HG02623 (cell line): ENCODE data around the gene SECTM1.

Experiments used
- ATAC-seq: cut with Tn5 transposase; IDR thresholded peaks from one replicate; pipeline ENCODE4 v1.9.1; 2021; ENCODE audit warnings: moderate library complexity; ENCODE audit not compliant: unreplicated experiment

SECTM1 gene

DNA sequence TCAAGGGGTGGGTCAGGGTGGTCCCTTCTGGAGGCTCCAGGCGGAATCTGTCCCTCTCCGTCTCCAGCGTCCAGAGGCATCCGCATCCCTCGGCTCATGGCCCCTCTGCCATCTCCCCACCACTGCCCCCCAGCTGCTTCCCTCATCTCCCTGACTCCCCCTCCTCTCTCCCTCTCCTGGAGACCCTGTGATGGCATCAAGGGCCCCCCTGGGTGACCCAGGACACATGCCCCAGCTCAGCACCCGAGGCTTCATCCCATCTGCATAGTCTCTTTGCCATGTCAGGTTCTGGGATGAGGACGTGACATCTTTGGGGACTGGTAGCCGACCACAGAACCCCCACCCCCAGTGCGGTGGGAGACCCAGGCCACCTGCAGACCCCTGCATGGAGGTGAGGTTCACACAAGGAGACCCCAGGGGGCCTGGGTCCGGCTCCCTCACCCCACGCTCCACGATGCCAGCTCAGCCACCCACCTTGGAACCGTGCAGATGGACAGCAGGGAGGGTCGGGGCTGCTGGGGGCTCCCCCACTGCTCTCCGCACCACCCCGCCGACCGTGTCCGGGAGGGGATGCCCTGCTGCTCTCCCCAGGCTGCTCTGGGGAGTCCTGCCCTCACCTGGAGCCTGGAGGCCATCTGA is 3.8 kb downstream of the SECTM1 start:
- no peak for ATAC-seq

DNA sequence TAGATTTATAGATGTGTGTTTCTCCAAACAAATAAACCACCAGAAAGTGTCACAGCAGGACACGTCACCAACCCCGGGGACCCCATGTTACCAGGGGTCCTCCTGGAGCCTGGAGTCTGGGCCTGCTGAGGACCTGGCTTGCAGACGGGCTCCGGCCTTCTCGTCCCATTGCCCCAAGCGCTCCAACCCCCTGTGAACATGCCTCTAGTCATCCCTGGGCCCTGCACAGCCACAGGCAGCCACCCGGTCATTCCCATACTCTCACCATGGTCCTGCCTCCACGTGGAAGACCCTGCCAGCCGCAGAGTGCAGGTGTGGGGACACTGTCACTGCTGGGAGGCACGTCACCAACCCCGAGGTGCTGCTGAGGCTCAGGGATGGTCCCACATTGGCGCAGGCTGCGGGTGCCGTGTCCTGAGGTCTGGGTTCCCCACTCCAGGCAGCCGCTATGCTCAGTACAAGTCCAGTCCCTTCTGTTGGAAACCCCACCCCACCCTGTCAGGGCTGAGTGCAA is 4.5 kb downstream of the SECTM1 start:
- no peak for ATAC-seq

DNA sequence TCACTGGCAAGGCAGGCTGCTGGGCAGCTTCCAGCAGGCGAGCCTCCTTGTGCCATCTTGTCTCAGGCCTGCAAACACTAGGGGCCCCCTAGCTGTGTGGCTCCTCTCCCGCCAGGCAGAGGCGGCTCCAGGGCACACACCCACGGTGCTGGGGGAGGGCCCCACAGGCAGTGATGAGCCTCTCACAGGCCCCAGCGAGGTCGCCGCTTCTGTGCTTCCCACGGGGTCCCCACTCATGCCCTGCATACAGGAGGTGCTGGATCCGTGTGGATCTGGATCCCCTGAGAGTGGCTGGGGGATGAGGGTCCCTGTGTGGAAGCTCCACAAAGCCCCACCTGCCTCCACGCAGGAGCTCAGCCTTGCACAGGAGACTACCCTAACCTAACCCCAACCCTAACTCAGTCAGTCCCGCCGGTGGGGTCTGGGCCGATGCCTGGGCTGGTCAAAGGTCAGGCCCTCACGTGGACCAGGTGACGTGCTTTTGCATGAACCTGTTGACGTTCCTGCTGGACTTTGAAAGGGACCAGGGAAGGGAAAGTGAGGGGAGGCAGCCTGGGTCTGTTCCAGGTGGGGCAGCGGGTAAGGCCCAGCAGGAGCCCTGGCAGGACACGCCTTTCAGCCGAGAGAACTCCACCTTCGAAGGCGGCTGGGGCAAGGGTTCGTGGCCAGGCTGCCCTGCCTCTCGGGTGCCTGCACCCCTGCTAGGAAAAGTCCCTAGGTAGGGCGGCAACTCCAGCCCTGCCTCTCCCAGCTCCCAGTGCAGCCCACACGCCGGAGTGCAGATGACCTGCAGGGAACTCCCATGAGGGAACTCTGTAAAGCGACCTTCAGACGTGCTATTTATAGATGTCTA is 5.2 kb downstream of the SECTM1 start:
- ATAC-seq: no peak

DNA sequence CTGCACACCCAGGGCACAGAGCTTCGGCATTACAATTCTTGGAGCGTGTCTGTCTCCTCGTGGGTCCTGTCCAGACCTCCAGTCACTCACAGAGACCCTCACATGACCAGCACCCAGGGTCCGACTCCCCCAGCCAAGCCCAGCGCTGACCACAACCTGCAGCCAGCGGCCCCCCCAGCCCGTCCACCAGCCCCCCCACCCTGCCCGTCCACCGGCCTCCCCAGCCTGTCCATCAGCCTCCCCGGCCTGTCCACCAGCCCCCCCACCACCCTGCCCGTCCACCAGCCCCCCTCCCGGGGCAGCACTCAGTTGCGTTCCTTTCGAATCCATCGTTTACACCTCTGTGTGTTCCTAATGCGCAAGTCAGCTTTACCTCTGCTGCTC is 5.8 kb downstream of the SECTM1 start:
- no peak for ATAC-seq

DNA sequence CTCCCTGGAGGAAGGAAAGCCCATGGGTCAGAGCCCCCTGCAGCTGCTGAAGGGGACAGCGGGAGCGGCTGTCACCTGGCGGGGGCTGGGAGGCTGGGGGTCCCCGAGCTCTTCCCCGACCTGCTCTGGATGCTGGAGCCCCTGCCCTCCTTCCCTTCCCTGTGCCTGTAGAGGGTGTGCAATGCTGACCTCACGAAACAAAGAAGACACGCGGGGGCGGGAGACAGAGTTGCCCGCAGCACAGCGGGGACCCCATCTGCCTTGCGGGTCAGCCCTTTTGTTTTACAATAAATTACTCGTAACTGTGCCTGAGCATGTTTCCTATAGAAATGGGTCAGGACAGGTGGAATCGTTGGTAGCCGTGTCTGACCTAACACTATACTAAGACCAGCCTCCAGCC is 6.3 kb downstream of the SECTM1 start:
- no peak for ATAC-seq

DNA sequence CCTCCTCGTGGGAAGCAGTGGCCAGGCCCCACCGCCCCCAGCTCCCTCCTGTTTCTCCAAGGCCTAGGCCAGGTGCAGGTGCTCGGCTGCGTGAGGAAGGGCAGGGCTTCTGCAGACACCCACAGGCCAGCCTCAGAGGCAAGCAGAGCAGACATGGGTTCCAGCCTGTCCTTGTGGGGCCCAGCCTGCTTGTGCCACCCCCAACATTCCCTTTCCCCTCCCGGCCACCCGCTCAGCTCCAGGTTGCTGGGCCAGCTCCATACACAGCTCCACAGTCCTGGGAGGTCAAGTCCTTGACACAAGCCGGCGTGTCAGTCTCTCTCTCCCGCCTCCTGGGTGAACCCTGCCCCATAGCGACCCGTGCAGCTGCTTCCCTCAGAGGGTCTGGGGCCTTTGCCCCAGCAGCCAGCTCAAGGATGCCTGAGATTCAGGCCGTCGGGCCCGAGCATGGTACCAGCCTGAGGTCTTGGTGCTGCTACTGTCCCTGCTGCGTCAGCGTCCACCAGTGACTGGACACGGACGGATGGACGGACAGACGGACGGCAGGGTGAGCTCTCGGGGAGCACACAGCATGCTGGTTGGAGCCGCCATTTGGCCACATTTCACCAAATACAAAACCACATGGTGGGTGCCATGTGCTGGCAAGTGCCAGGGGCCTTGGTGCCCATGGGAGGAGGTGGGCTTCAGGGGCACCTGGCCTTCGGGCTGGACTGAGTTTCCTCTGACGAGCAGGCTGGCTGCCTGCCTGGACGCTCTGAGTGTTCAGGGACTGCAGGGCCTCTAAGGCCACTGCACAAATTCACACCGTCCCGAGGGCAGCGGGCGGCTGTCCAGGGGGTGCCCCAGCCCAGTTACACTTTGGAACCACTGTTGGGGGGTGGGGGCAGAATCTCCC is 8.0 kb downstream of the SECTM1 start:
- no peak for ATAC-seq

DNA sequence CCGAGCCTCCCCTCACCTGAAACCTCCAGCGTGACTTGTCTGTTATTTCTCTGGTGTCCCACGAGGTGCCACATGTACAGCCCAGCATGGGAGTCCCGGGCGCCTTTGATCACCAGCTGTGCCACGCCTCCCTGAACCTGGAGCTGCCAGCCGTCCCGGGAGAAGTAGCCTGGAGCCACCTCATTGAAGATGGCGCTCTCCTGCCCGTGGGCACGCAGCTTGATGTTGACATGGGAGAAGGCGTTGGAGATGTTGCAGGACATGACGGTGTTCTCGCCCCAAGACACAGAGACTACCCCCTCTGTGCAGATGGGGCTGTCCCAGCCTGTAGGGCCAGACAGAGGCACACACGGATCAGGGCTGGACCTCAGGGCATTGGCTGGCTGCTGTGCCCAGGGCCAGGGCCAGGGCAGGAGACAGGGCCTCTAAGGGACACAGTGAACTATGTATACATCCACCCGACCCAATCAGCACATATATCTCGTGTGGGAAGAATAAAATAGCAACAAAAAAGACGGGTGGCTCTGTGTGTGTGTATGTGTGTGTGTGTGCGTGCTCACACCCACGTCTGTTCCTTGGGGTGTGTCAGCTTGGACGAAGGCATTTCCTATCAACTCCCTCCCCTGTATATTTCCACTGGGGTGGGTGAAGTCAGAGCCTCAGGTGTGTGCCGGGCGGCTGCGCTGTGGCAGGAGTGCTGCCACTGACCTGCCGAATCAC is 8.8 kb downstream of the SECTM1 start:
- no peak for ATAC-seq

DNA sequence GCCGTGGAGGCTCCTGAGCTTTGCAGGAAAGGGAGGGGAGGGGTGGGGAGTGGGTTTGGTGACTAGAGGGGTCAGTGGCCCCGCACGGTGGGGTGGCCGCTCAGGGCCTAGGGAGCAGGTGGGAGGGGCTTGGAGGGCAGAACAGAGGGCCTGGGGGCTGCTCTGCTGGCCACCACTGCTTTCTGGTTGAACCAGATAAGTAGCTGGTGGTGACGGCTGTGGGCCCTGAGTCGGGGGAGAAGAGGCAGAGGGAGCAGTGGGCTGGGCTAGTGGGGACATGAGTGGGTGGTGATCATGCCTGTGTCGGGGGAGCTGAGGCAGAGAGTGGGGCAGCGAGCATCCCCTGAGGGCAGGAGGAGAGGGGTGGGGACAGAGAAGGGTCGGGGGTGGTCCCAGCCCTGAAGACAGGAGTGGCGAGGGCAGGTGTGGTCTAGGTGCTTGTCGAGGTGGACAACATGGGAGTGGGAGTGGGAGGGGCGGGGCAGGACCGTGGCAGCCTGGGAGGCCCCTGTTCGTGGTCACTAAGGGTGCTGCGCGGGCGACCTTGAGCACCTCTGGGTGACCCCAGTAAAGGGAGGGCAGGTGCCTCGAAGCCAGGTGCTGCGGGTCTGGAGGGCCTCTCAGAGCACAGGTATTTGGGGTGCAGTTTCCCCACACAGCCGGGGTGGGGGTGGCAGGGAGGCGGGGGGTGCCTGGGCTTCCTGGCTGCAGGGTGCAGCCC is 9.9 kb downstream of the SECTM1 start:
- no peak for ATAC-seq

DNA sequence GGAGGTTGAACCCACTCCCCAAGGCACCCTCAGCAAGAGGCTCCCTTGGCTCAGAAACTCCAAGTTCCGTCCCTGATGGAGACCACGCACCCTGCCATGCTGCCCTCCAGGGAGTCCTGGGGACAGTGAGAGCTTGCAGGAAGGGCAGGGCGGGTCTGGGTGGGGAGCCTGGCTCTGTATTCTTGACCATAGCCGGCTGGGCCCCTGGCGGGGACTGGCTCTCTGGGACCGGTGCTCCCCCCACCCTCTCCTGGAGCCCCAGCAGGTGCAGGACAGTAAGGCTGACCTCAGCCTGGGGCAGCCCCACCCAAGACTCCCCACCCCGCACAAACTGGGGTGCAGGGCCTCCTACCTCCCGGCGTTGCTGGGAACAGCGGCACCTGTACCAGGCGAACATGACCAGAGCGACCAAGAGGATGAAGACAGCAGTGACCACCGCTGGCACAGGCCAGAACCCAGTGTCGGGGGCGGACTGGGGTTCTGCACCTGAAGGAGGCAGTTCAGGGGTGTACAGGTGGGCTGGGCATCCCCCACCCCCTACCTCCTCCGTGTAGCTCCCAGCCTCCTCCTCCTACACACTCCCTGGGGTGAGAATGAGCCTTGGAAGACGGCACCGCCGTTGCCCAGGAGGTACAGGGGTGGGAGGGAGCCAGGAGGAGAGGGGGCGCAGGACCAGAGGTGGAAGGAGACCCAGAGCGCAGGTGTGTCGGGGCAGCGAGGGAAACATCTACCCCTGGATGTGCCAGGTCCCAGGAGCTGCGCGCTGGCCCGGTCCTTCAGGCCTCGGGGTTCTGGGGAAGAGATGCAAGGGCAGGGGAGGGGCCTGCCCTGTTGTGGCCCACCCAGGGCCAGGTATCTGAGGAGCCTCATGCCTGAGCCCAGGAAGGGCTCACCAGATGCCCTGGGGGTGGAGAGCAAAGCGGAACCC is 10.8 kb downstream of the SECTM1 start:
- ATAC-seq: no peak

DNA sequence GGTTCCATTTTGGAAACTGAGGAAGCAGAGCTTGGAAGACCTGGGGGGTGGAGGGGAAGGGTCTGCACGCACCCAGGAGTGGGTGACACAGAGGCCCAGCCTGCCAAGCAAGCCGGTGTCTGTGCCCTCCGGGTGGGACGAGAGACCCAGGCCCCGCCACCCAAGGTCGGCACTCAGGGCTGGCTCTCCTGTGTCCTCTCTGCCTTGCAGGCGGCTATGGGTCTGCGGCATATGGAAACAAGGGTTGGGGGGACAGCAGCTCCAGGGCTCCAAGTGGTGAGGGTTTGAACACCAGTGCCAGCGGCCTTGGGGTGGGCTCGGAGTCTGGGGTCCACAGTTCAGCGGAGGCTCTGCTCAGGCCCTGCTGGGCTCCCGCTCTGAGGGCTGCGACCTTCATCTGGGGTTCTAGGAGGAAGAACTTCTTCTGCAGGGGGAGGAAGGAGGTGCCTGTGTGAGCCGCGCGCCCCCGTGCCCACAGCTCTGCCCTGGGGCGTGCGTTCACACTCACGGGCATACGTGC is 11.6 kb downstream of the SECTM1 start:
- ATAC-seq: no peak

DNA sequence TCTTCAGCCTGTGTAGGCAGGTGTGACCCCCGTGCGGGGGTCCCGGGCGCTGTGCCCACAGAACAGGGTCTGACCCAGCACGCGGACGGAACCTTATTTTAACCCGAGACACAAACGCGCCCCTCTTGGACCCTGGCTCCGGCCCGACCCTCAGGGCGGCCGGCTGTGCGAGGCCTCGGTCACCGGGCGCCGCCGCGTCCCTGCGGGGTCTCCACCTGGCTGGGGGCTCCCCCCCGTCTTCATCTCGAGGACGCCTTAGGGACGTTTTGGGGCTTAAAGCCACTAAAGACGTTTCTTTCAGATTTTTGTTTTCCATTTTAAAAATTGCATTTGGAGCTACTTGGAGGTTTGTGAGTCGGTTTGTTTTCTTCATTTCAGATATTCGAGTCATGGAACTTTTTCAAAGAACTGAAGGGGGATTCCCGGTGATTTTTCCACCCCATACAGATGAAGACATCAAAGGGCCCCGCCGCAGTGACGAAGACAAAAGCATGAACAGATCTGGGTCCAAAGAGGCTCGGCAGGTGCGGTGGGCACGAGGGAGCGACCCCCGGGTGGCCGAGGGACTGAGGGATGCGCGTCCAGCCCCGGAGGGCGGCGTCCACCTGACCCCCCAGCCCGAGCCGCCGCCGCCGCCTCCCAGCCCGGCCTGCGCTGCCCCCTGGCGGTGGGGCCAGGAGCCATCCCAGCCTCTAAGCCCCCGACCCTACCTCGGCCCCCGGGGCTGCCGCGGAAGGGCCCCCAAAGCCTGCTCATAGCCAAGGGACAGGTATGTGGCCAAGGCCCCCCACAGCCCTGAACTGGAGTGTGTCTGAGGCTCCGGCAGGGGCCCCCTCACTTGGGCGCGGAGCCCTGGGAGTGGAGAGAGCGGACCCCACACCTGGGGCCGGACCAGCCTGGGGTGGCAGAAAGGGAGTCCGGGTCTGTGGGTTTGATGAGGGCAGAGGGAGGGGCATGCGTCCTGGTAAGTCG is 12.3 kb downstream of the SECTM1 start:
- ATAC-seq: no peak

DNA sequence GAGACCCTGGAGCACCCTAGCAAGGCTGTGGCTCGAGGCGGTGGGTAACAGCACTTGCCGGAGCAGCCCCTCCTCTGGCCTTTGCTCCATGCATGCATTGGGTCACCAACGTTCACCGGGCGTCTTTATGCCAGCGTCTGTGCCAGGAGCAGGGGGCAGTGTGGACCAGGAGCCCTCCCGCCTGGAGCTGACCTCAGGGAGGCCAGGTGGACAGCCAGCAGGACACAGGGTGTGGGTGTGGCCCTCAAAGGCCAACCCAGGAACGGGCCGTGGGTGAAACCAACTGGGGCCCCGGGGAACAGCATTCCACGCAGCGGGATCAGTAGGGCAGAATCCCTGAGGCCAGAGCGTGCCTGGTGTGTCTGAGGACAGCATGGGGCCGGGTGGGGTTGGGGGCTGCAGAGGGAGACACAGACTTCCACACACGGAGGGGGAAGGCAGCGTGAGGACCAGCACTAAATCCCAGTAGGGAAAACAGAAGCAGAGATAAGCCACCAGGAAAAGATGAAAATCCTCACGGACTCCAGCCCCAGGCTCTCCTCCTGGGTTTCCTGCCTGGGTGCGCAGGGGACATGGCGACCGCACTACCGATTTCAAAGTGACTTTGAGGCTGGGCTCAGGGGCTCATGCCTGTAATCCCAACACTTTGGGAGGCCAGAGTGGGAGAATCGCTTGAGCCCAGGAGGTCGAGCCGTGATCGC is 13.3 kb downstream of the SECTM1 start:
- no peak for ATAC-seq

DNA sequence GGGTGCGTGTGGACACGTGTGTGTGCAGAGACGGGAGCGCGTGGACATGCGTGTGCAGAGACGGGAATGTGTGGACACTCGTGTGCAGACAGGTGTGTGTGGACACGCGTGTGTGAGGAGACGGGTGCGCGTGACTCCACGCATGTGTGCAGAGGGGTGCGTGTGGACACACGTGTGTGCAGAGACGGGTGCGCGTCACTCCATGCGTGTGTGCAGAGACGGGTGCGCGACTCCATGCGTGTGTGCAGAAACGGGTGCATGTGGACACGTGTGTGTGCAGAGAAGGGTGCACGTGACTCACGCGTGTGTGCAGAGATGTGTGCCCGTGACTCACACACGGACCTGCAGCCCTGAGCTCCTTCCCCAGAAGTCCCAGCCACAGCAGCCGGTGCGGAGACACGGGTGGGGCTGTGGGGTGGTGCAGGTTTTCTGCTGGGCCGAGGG is 13.9 kb downstream of the SECTM1 start:
- no peak for ATAC-seq

DNA sequence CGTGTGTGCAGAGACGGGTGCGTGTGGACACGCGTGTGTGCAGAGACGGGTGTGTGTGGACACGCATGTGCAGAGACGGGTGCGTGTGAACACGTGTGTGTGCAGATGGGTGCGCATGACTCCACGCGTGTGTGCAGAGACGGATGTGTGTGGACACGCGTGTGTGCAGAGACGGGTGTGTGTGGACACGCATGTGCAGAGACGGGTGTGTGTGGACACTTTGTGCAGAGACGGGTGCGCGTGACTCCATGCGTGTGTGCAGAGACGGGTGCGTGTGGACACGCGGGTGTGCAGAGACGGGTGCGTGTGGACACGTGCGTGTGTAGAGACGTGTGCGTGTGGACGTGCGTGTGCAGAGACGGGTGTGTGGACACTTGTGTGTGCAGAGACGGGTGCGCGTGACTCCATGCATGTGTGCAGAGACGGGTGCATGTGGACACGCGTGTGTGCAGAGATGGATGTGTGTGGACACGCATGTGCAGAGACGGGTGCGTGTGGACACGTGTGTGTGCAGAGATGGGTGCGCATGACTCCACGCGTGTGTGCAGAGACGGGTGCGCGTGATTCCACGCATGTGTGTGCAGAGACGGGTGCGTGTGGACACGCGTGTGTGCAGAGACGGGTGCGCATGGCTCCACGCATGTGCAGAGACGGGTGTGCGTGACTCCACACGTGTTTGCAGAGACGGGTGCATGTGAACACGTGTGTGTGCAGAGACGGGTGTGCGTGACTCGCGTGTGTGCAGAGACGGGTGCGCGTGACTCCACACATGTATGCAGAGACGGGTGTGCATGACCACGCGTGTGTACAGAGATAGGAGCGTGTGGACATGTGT is 14.6 kb downstream of the SECTM1 start:
- no peak for ATAC-seq

DNA sequence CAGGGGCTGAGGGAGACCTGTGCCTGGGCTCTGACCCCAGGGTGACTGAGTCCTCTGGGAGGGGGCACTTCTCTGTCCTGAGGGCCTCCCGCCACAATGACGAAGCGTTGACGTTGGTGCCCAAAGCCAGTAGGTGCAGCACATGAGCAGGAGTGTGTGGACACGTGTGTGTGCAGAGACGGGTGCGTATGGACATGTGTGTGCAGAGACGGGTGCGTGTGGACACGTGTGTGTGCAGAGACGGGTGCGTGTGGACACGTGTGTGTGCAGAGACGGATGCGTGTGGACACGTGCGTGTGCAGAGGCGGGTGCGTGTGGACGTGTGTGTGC is 15.4 kb downstream of the SECTM1 start:
- ATAC-seq: no peak
